Psoas muscle (tissue), 8 donors: ENCODE measurements around the gene CLSTN2. TPM values are rescaled to one million over a fixed set of nuclear protein-coding genes. Genes with fewer than 3 reads are reported as not detected.

Experiments used
- ATAC-seq, 4 donors: fragments of 200-7000 bp; cut with Tn5 transposase; one replicate each; pipeline ENCODE4 v1.9.1; 2020; ENCODE audit warnings: moderate library complexity in 3 of 4, mild to moderate bottlenecking in 2 of 4
- DNase-seq, 2 donors: peaks; one replicate each; pipeline ENCODE4 v3.0.0-alpha.2; 2020
- H3K27ac ChIP-seq: fragments of 200-600 bp; one replicate; pipeline ENCODE4 v1.8.0; 2022
- H3K27me3 ChIP-seq, 3 donors: fragments of 200-600 bp in 1 of 3; one replicate each; pipeline versions ENCODE4 v1.6.1 to v1.8.0; 2013 to 2022; ENCODE audit warnings: low read length in 2 of 3, mild to moderate bottlenecking in 2 of 3, moderate library complexity in 1 of 3; ENCODE audit not compliant: insufficient read depth in 3 of 3
- H3K36me3 ChIP-seq, 2 donors: fragments of 200-600 bp in 1 of 2; one replicate each; pipeline versions ENCODE4 v1.6.1 to v1.8.0; 2013 to 2022; ENCODE audit warnings: low read depth in 1 of 2, mild to moderate bottlenecking in 1 of 2, moderate library complexity in 1 of 2; ENCODE audit not compliant: insufficient read depth in 1 of 2
- H3K4me1 ChIP-seq: fragments of 200-600 bp; one replicate; pipeline ENCODE4 v1.8.0; 2022
- H3K4me3 ChIP-seq: fragments of 200-600 bp; one replicate; pipeline ENCODE4 v1.8.0; 2022; ENCODE audit warnings: mild to moderate bottlenecking
- H3K9me3 ChIP-seq: fragments of 200-600 bp; one replicate; pipeline ENCODE4 v1.8.0; 2022
- WGBS, 3 donors: extraction: QIAGEN DNeasy Blood & Tissue Kit; methylation state at CpG; one replicate each; pipeline versions ENCODE4 v1.1.6 to v1.1.7; 2013; 5-methylcytosine and 5-hydroxymethylcytosine counted together
- intact Hi-C, 2 donors: fragments of 100-400 bp; cut with DNase I; formaldehyde crosslinking; loops; one replicate each; pipeline versions ENCODE4 v1.11.0 to v1.14.2; 2022
- polyA plus RNA-seq, 3 donors: library from polyadenylated mRNA; stranded (reverse); fragments of 200-250 nt; gene quantifications; one replicate each; pipeline ENCODE4 v1.2.3, GENCODE V29; 2013
- total RNA-seq, 4 donors: library from RNA; stranded (reverse); fragmentation: NEBNext Ultra II Directional in 2 of 4; extraction: Animal tissue kit (Norgen Biotek cat#: 25700) in 2 of 4; gene quantifications; one replicate each; pipeline versions ENCODE4 v1.2.1 to v1.2.4, GENCODE V29; 2021 to 2023
- TF ChIP-seq, protein P1 (sequence below): fragments of 200-600 bp; IDR thresholded peaks from one replicate; pipeline ENCODE4 v1.8.0; 2022; ENCODE audit warnings: antibody characterized with exemption
- donor health status: healthy with polysubstance abuse.
- donor health status: DM: no; HTN: no; CAD: no; lungs with moderate emphysema.
- donor health status: Bipolar disorder and iron deficiency.
- donor health status: healthy.
- donor health status: DM: yes; HTN: yes; CAD: no.
- donor health status: DM: no; HTN: no; CAD: no.
- donor health status: DM: no; HTN: no; CAD: no.
- donor health status: DM: yes; HTN: yes; CAD: no.

Gene CLSTN2
- total and polyA plus RNA-seq, 7 donors: 0.24 to 5.0 (median 1.5) TPM

- H3K27ac ChIP-seq: no peak overlapping the region
These were observed 315.2 kb downstream of the CLSTN2 start for GRCh38 chr3:140250010-140250855.

DNA sequence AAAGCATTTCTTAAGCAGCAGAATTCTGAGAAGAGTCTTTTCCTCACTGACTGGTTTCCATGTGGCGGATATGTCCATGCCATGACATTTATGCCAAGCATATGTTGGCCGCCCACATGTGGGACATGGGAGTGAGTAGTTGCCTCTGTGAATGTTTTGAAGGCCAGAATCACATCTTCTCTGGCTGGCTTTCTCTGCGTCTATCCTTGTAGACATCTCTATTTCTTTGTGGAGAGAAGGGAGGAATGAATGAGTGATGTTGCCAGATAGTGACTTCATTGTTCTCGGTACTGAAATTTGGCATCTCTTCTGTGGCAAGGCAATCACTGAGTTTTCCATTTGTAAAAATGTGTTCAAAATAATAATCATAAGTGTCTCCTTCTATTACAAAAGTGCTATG, 316.0 kb downstream of the CLSTN2 start:
- 63 to 85% (median 66%) methylated on average over 4 of the region's 4 CpGs for WGBS, 3 donors
- no peak overlapping the region for H3K27ac ChIP-seq
- no peaks in the 10 kb centered on the region for H3K27me3 ChIP-seq
- no peaks in the 10 kb centered on the region for H3K36me3 ChIP-seq
- H3K9me3 ChIP-seq: no peaks in the 10 kb centered on the region
- DNase-seq (peak in 1 of 2 donors; percentile 35), ATAC-seq (peak in 2 of 4 donors; percentile 17 to 59)
- TF ChIP-seq, protein P1, sequence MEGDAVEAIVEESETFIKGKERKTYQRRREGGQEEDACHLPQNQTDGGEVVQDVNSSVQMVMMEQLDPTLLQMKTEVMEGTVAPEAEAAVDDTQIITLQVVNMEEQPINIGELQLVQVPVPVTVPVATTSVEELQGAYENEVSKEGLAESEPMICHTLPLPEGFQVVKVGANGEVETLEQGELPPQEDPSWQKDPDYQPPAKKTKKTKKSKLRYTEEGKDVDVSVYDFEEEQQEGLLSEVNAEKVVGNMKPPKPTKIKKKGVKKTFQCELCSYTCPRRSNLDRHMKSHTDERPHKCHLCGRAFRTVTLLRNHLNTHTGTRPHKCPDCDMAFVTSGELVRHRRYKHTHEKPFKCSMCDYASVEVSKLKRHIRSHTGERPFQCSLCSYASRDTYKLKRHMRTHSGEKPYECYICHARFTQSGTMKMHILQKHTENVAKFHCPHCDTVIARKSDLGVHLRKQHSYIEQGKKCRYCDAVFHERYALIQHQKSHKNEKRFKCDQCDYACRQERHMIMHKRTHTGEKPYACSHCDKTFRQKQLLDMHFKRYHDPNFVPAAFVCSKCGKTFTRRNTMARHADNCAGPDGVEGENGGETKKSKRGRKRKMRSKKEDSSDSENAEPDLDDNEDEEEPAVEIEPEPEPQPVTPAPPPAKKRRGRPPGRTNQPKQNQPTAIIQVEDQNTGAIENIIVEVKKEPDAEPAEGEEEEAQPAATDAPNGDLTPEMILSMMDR: no peak
- H3K4me1 ChIP-seq: no peaks in the 10 kb centered on the region
- intact Hi-C loops: no loop called here
- H3K4me3 ChIP-seq: no peak overlapping the region

More at GRCh38 chr3:140250010-140250855, 315.2 kb downstream of the CLSTN2 start:
- intact Hi-C loops: no loop called here
- no peaks in the 10 kb centered on the region for H3K36me3 ChIP-seq
- DNase-seq (peak; percentile 44 to 62), ATAC-seq (peak in 3 of 4 donors; percentile 67 to 79 (median 69))
- 51 to 71% (median 59%) methylated on average over 7 of the region's 7 CpGs for WGBS, 3 donors
- H3K27me3 ChIP-seq: no peaks in the 10 kb centered on the region
- no peaks in the 10 kb centered on the region for H3K9me3 ChIP-seq
- no peak overlapping the region for H3K4me3 ChIP-seq
- TF ChIP-seq, protein P1: no peak
- no peaks in the 10 kb centered on the region for H3K4me1 ChIP-seq

- 32 to 56% (median 47%) methylated on average over 2 of the region's 2 CpGs for WGBS, 3 donors
- Histone ChIP-seq H3K27ac (no peak overlapping the region), H3K9me3 (no peaks in the 10 kb centered on the region), H3K27me3 (no peaks in the 10 kb centered on the region), H3K36me3 (no peaks in the 10 kb centered on the region), H3K4me1 (no peaks in the 10 kb centered on the region), H3K4me3 (no peak overlapping the region)
- TF ChIP-seq, protein P1: no peak
- ATAC-seq (no peak), DNase-seq (no peak)
- intact Hi-C loops: no loop called here
These were observed 316.7 kb downstream of the CLSTN2 start for GRCh38 chr3:140251678-140252077.

- Histone ChIP-seq H3K4me3 (no peak overlapping the region), H3K9me3 (no peaks in the 10 kb centered on the region), H3K27me3 (no peaks in the 10 kb centered on the region), H3K4me1 (no peaks in the 10 kb centered on the region), H3K36me3 (no peaks in the 10 kb centered on the region), H3K27ac (no peak overlapping the region)
- ATAC-seq (no peak), DNase-seq (no peak)
- TF ChIP-seq, protein P1: no peak
- WGBS, 3 donors: 84 to 92% (median 89%) methylated on average over 9 of the region's 9 CpGs
- intact Hi-C loops: no loop called here
These were observed 318.0 kb downstream of the CLSTN2 start for GRCh38 chr3:140252812-140253656.
